ENCODE data around the gene ASIP. TPM values are rescaled to one million over a fixed set of nuclear protein-coding genes. Genes with fewer than 3 reads are reported as not detected.
"Not testable (repeated sequence)": the region's sequence is repeated elsewhere in the genome, so short reads cannot be mapped to it uniquely, and the experiment has no call there.

Gene ASIP
- total RNA-seq, 1 donor from 2014 or later = not detected

GRCh38 chr20:34243377-34243776 lies 2.2 kb downstream of the ASIP start:
- H3K36me3 ChIP-seq = no peaks in the 10 kb centered on the region
- DNase-seq (ENCODE audit: low spot score in 2 of 2) = no peak
- no peak for TF ChIP-seq CTCF (IDR thresholded peaks at IDR 0.05)
- H3K27ac ChIP-seq = no peak overlapping the region
- no peaks in the 10 kb centered on the region for H3K9me3 ChIP-seq
- H3K4me3 ChIP-seq = no peak overlapping the region
- no peaks in the 10 kb centered on the region for H3K4me1 ChIP-seq
- H3K27me3 ChIP-seq = no peaks in the 10 kb centered on the region
- intact Hi-C loops (cut with DNase I) = no loop called here

- intact Hi-C loops (cut with DNase I) = no loop called here
- H3K27ac ChIP-seq = no peak overlapping the region
These were observed 5.0 kb downstream of the ASIP start for GRCh38 chr20:34246126-34246626.

GRCh38 chr20:34249291-34249690 lies 8.1 kb downstream of the ASIP start:
- intact Hi-C loops (cut with DNase I) = no loop called here

More at GRCh38 chr20:34246126-34246626, 5.0 kb downstream of the ASIP start:
- Histone ChIP-seq H3K27me3 (no peaks in the 10 kb centered on the region), H3K9me3 (no peaks in the 10 kb centered on the region), H3K36me3 (no peaks in the 10 kb centered on the region), H3K4me1 (no peaks in the 10 kb centered on the region), H3K4me3 (no peak overlapping the region)
- DNase-seq (ENCODE audit: low spot score in 2 of 2) = no peak
- TF ChIP-seq CTCF (IDR thresholded peaks at IDR 0.05) = no peak

GRCh38 chr20:34250005-34250404 lies 8.8 kb downstream of the ASIP start:
- no peak overlapping the region for H3K4me3 ChIP-seq
- no peaks in the 10 kb centered on the region for H3K27me3 ChIP-seq
- no peaks in the 10 kb centered on the region for H3K4me1 ChIP-seq
- H3K36me3 ChIP-seq = no peaks in the 10 kb centered on the region
- no peak overlapping the region for H3K27ac ChIP-seq
- intact Hi-C loops (cut with DNase I) = no loop called here
- H3K9me3 ChIP-seq = no peaks in the 10 kb centered on the region
- no peak for TF ChIP-seq CTCF (IDR thresholded peaks at IDR 0.05)
- no peak for DNase-seq (ENCODE audit: low spot score in 2 of 2)

More at GRCh38 chr20:34249291-34249690, 8.1 kb downstream of the ASIP start:
- TF ChIP-seq CTCF (IDR thresholded peaks at IDR 0.05) = no peak
- Histone ChIP-seq H3K9me3 (no peaks in the 10 kb centered on the region), H3K4me3 (no peak overlapping the region), H3K4me1 (no peaks in the 10 kb centered on the region), H3K27me3 (no peaks in the 10 kb centered on the region), H3K27ac (no peak overlapping the region), H3K36me3 (no peaks in the 10 kb centered on the region)
- DNase-seq (ENCODE audit: low spot score in 2 of 2) = no peak

- Histone ChIP-seq H3K9me3 (no peaks in the 10 kb centered on the region), H3K27me3 (no peaks in the 10 kb centered on the region), H3K4me1 (no peaks in the 10 kb centered on the region), H3K27ac (no peak overlapping the region), H3K36me3 (no peaks in the 10 kb centered on the region), H3K4me3 (no peak overlapping the region)
- DNase-seq (ENCODE audit: low spot score in 2 of 2) = no peak
- intact Hi-C loops (cut with DNase I) = no loop called here
- no peak for TF ChIP-seq CTCF (IDR thresholded peaks at IDR 0.05)
These were observed 10.4 kb downstream of the ASIP start for GRCh38 chr20:34251619-34252018.

- intact Hi-C loops (cut with DNase I); H3K4me1 ChIP-seq; H3K9me3 ChIP-seq; H3K27ac ChIP-seq; H3K27me3 ChIP-seq; DNase-seq (ENCODE audit: low spot score in 2 of 2); H3K36me3 ChIP-seq; H3K4me3 ChIP-seq: not testable (repeated sequence)
These were observed 11.3 kb downstream of the ASIP start for GRCh38 chr20:34252431-34253086.

Data from ascending aorta (tissue), 2 donors.